SK-N-MC (cell line): ENCODE results near the gene PFKP.

Experiments used
- EZH2 ChIP-seq: fragments of 200-600 bp; sonication (generic); IDR thresholded peaks from one replicate; pipeline ENCODE4 v1.6.1; 2017; ENCODE audit warnings: antibody characterized with exemption
- FOXP2 ChIP-seq: optimal IDR thresholded peaks from 2 replicates; pipeline ENCODE3; 2011; ENCODE audit warnings: mild to moderate bottlenecking, moderate library complexity; ENCODE audit not compliant: insufficient read depth; ENCODE audit errors: extremely low read length, control extremely low read depth
- POLR2AphosphoS5 ChIP-seq: IDR thresholded peaks from 2 replicates; pipeline ENCODE4 v1.6.1; 2012; ENCODE audit warnings: mild to moderate bottlenecking, low read depth, low read length, borderline replicate concordance

DNA sequence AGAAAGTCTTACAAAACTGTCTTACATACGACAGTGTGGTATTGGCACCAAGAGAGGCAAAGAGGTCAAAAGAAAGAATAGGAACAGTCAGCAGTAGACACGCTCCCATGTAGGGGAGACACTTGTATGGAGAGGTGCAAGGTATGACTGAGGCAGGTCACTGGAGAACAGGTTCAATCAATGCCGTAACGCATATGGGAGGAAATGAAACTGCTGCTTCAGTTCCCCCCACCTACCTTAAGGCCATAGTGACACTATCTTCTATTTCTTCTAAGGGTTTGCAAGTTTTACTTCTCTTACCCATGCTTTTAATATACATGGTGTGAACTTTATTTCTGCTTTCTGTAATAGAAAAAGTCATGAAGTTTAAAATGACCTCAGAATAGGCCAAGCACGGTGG is 110.7 kb downstream of the PFKP start:
- no peak for TF ChIP-seq EZH2
- TF ChIP-seq POLR2AphosphoS5: no peak
- TF ChIP-seq FOXP2: no peak
